ENCODE measurements around the gene SND1.

SND1 gene

GRCh38 chr7:127651556-127652332 lies at the start of gene SND1:
Gene SND1, plus strand, starts transcription at chr7:127652194. Its CDS starts 180 bp downstream, at chr7:127652374.
- DNase-seq = peak; percentile 100

GRCh38 chr7:127608446-127608845 lies 43.5 kb upstream of the SND1 start:
- no peak for DNase-seq

- DNase-seq = no peak
Observed at GRCh38 chr7:127609297-127609696, 42.7 kb upstream of the SND1 start.

GRCh38 chr7:127612263-127612662 lies 39.7 kb upstream of the SND1 start:
- no peak for DNase-seq

GRCh38 chr7:127616724-127617123 lies 35.3 kb upstream of the SND1 start:
- no peak for DNase-seq

- no peak for DNase-seq
Observed at GRCh38 chr7:127618042-127618441, 34.0 kb upstream of the SND1 start, which contains the start of gene PAX4. Gene PAX4, minus strand, starts transcription at chr7:127618142. Its CDS starts 2,214 bp downstream, at chr7:127615928.

- no peak for DNase-seq
Observed at GRCh38 chr7:127618775-127619174, 33.2 kb upstream of the SND1 start.

GRCh38 chr7:127619681-127620405 lies 32.2 kb upstream of the SND1 start:
- DNase-seq = no peak

- DNase-seq = no peak
Observed at GRCh38 chr7:127620406-127621233, 31.4 kb upstream of the SND1 start.

GRCh38 chr7:127625331-127625730 lies 26.7 kb upstream of the SND1 start:
- DNase-seq = no peak

- peak; percentile 69 for DNase-seq
Observed at GRCh38 chr7:127628445-127628844, 23.5 kb upstream of the SND1 start.

GRCh38 chr7:127629268-127629854 lies 22.6 kb upstream of the SND1 start:
- DNase-seq = peak; percentile 93

GRCh38 chr7:127632276-127632910 lies 19.6 kb upstream of the SND1 start:
- DNase-seq = peak; percentile 83

- DNase-seq = no peak
Observed at GRCh38 chr7:127635659-127636285, 16.2 kb upstream of the SND1 start.

- no peak for DNase-seq
Observed at GRCh38 chr7:127638197-127638596, 13.8 kb upstream of the SND1 start.

GRCh38 chr7:127644484-127644883 lies 7.5 kb upstream of the SND1 start:
- no peak for DNase-seq

- DNase-seq = no peak
Observed at GRCh38 chr7:127647636-127648035, 4.4 kb upstream of the SND1 start.

GRCh38 chr7:127648986-127649385 lies 3.0 kb upstream of the SND1 start:
- no peak for DNase-seq

GRCh38 chr7:127650847-127651555 lies 993 bp upstream of the SND1 start:
- DNase-seq = peak; percentile 80

- no peak for DNase-seq
Observed at GRCh38 chr7:127652333-127653248, 597 bp downstream of the SND1 start.
